T-helper 2 cell treated with Interferon-gamma antibody and Interleukin-4, amounts not matched to agents 100 ng/mL and 5 ng/mL, for 36 hours (primary cell): ENCODE results near the gene DIDO1. TPM values are rescaled to one million over a fixed set of nuclear protein-coding genes. Genes with fewer than 3 reads are reported as not detected.

ENCODE experiments used
- intact Hi-C: fragments of 100-400 bp; cut with micrococcal nuclease; formaldehyde crosslinking; loops from one replicate; pipeline ENCODE4 v1.15.1; 2023
- total RNA-seq: library from RNA; stranded (reverse); gene quantifications from 2 replicates; pipeline ENCODE4 v1.2.3, GENCODE V29; 2022

The DIDO1 gene
- total RNA-seq, 1 donor from 2014 or later: 72.8 TPM

DNA sequence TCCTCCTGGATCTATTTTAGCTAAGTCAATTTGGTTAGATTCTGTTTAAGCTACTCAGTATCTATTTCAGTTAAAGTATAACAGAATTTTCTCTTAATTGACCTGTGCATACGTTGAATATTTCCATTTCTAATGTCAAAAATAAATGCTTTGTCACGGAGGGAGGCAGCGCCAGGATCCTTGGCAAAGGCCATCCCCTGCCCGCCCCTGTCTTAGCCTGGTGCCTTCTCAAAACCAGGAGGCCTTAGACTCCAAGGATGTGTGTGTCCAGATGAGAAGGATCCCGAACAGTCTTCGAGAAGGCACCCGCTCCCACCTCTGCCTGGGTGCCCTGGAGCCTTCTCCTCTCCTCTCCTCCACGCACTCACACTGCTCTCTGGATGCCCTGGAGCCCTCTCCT is 87.0 kb downstream of the DIDO1 start:
- intact Hi-C loops: no loop called here

DNA sequence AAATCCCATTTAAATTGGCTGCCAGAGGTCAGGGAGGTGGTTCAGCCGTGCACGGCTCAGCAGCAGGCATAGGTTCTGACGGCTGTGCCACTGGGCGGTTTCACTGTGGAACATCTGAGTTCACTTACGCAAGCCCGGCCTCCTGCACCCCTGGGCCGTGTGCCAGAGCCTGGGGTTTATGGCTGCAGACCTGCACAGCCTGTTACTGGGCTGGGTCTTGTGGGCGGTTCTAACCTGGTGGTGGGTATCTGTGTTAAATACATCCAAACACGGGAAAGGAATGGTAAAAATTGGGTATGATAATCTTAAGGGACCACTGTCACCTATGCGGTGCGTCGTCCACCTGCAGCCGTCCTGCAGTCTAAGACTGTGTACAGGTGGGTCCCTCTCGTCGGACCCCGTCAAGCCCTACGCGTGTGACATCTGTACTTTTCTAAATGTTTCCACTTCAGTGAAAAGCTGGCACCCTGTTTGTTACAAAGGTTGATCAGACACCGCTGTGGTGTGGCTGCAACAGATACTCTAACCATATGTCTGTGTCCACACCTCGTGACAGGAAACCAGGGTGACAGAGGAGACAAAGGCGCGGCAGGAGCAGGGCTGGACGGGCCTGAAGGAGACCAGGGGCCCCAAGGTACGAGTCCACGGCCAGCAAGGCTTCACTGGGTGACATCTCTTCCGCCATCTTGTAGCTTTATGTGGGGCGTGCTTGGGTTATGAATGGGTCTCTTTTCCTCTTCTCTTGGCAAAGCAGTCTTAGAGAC is 88.0 kb downstream of the DIDO1 start:
- intact Hi-C loops: no loop called here

DNA sequence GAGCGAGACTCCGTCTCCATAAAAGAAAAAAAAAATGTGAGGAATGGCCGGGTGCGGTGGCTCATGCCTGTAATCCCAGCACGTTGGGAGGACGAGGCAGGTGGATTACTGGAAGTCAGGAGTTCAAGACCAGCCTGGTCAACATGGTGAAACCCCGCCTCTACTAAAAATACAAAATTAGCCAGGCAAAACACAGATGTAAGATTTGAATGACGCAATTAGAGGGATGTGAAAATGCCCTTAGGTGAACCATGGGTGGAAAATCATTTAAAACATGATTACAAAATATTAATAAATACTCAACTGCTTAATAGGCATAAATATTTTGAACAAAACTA is 88.5 kb downstream of the DIDO1 start:
- intact Hi-C loops: no loop called here

DNA sequence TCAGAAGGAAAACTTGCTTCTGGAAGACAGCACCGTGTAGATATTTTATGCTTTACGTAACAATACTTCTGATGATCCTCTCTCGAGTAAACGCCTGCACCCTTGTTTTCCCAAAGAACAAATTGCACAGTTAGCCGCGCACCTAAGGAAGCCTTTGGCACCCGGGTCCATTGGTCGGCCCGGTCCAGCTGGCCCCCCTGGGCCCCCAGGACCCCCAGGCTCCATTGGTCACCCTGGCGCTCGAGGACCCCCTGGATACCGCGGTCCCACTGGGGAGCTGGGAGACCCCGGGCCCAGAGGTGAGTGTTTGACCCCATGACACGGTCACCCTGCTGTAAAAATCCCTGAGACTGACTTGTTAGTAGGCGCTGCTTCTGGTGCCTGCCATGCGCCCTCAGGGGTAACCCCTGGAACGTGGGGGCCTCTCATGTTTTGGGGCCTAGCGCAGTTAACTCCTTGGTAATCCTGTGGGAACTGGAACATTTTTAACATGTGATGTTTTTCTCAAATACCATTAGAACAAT is 89.3 kb downstream of the DIDO1 start:
- intact Hi-C loops: no loop called here

DNA sequence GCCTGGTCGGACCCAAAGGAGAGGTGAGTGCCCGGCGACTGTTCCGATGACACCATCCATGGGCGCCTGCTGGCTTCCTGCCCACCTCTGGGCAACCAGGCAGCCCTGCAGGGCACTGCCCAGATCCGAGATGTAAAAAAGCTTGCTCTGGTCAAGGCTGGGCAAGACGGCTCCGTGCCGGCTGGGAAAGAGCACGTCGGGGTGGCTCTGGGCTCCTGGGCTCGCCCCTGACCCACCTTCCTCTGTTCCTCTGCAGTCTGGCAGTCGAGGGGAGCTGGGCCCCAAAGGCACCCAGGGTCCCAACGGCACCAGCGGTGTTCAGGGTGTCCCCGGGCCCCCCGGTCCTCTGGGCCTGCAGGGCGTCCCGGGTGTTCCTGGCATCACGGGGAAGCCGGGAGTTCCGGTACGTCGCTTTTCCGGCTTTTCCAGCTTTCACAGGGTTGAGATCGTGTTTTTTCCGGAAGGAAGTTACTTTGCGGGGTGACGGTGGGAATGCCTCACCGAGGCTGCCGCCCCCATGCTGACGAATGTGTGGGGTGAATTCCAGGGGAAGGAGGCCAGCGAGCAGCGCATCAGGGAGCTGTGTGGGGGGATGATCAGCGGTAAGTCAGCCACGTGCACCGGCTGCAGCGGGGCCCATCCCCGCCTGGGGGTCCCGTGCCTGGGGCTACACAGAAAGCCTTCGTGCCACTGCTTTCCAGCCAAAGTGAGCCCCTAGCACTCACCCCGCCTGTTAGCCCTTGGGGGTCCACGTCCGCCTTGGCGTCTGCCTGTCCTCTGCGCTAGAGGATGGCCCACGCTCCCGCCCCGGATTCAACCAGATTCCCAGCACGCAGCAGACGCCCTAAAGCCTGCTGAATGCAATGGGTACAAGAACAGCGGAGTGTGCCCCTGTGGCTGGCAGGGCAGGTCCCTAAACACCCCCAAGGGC is 90.1 kb downstream of the DIDO1 start:
- intact Hi-C loops: no loop called here

DNA sequence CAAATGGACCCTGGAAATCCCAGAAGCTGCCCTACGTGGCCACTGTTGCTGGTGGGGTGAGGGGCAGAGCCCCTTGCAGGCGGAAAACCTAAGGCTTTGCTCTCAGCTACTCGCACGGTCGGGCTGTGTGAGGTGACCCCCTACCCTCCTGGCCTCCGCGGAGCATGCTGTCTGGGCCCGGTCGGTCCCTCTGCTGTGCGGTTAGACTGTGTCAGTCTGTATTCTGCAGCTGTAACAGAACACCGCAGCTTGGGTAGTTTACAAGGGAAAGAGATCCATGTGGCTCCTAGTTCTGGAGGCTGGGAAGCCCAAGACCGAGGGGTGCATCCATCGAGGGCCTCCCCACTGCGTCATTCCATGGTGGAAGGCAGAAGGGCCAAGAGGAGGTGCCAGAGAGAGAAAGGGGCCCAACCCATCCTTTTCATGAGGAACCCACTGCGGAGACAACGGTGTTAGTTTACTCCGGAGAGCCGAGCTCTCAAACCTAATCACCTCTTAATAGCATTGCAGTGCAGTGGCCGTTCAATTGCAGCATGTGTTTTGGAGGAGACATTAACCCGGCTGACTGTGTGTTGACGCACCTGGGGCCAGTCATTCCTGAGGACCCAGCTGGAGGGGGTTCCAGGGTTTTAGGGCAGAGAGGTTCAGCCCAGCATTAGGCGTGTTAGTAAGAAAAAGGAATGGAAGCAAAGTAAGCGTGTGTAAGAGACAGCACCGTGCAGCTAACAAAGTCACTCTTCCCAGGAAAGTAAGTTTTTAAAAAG is 91.2 kb downstream of the DIDO1 start:
- intact Hi-C loops: no loop called here

DNA sequence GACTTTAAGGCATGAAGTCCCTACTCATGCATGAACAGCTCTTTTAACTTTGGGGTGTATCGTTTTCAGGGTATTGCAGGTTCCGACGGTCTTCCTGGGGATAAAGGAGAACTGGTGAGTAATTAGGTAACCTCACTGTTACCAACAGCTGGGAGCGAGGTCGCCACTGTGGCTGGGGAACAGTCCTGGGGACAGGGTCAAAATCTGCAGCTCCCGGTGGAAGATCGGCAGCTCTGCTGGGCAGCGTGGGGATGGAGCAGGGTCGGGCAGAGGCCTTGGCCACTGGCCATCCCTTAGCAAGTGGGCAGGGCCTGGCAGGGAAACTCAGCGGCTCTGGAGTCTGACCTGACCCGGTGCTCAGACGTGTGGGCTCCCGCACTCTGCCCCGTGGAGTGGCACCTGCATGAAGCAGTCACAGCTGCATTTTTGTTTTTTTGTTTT is 93.3 kb downstream of the DIDO1 start:
- intact Hi-C loops: no loop called here

DNA sequence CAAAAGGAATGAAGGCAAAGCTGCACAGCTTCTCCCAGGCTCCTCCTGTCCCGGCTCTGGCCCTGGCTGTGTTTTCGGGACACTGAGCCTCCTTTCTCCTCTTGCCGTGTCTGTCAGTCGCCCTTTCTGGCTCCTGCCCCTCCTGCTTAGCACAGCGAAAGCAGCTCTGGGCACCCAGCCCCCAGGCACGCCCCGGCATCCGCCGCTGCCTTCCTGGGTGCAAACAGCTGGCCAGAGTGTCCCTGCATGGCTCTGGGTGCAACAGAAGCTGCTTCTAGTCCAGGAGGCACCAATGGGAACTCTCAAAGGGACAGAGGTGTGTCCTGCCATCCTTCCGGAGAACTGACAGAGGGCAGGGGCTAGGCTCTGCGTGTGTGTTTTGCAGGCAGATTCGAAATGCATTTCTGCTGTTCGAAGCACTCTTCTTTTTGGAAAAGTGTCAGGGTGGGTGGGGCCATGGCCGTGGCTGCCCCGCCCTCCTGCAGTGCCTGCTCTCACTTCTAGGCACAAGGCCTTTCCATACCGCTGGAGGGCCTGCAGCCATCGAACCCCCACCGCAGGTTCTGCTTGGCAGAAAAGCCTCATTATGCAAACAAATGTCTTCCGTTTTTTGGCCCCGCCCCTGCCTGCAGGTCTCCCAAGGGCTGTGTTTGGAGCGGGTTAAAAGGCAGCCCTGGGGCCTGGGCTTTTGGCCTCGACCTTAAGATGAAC is 93.9 kb downstream of the DIDO1 start:
- intact Hi-C loops: no loop called here

DNA sequence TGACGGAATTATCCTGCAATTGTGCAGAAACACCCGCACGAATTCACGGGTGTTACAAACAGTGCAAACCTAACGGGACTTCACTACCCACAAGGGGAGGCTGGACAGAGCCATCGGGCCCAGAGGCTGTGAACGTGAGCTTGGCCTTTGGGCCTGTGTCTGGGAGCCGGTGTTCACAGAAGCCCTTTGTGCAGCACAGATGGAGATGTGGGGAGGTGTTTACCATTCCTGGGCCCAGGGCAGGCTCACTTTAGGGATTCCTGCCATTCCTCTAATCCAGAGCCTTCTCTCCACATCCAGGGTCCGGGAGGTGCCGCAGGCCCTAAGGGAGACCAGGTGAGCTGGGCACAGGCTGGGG is 94.5 kb downstream of the DIDO1 start:
- intact Hi-C loops: no loop called here

DNA sequence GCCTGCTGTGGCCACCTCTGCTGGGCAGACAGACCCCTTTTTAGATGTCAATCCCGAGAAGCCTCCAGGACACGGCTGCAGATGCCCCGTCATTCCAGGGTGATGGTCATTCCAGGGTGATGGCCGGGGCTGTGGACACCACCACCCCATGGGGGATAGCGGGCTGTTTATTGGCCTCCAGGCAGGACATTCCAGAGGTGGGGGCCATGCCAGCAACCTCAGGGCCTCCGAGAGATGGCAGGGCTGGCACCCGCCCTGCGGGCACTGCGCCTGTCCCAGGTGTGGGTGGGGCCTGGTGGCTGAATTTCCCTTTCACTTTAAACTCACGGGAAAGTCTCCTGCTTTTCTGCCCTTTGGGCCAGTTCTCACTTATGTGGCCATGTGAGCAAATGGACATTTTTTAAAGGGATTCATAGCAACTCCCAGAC is 94.9 kb downstream of the DIDO1 start:
- intact Hi-C loops: no loop called here

DNA sequence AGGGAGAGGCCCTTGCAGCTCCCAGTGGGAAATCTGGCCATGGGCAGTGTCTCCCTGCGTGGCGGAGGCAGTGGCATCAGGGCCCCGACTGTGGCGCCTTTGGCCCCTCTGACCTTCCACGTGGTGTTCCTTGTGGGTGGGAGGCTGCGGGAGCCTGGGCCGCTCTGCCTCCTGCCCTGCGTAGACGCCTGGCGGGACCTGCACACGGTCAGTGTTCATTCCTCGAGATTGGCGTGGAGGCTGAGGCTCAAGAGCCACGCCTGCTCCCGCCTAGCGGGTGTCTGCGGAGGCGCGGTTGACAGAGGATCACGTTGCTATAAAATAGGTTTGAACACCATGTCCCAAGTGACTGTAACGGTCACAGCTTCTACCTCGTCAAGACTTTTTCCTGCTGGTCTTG is 95.5 kb downstream of the DIDO1 start:
- intact Hi-C loops: no loop called here

DNA sequence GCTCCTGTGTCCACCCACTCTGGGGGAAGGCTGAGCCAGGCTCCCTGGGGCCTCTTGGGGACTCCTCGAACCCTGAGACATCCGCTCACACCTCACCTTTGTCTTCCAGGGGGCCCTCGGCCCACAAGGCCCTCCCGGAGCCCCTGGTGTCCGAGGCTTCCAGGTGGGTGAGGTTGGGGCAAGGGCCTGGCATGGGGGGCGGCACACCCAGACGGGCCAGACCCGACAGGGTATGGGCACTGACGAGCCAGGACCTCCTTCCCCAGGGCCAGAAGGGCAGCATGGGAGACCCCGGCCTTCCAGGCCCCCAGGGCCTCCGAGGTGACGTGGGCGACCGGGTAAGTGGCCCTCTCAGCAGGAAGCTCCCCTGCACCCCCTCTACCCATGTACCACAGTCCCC is 96.1 kb downstream of the DIDO1 start:
- intact Hi-C loops: no loop called here

DNA sequence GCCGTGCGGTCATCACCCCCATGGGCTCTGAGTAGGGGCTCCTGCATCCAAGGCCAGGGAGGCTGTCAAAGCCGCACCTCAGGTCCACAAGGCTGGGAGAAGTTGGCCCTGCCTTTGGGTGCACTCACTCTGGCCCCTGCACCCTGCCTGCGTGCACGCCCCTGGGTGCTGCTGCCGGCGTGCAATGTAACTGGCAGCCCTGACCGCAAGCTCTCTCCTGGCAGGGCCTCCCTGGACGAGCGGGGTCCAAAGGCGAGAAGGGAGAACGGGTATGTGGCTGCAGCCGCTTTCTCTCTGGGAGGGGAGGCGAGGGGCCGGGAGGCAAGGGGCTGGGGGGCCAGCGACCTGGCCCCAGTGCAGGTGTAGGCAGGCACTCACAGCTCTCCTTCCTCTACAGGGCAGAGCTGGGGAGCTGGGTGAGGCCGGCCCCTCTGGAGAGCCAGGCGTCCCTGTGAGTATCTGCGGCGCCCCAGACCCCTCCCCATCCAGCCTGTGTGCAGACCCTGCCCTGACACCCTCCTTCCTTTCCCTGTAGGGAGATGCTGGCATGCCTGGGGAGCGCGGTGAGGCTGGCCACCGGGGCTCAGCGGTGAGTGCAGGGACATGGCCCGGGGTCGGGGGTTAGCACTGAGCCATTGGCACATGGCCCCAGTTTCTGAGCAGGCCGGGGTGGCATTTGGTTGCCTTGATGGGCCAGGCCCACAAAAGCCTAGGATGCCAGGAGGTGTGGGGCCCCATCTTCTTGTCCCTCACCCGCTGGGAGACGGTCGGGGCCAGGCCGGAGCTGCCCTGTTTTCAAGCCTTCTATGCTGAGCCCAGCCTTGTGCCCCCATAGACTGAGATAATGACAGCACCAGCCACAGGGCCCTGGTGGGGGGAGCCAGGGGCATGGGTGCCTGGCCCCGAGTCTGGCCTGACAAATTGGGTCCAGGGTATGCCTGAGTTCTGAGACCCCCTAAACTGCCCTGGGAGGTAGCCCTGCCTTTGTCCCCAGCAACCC is 96.8 kb downstream of the DIDO1 start:
- intact Hi-C loops: no loop called here

DNA sequence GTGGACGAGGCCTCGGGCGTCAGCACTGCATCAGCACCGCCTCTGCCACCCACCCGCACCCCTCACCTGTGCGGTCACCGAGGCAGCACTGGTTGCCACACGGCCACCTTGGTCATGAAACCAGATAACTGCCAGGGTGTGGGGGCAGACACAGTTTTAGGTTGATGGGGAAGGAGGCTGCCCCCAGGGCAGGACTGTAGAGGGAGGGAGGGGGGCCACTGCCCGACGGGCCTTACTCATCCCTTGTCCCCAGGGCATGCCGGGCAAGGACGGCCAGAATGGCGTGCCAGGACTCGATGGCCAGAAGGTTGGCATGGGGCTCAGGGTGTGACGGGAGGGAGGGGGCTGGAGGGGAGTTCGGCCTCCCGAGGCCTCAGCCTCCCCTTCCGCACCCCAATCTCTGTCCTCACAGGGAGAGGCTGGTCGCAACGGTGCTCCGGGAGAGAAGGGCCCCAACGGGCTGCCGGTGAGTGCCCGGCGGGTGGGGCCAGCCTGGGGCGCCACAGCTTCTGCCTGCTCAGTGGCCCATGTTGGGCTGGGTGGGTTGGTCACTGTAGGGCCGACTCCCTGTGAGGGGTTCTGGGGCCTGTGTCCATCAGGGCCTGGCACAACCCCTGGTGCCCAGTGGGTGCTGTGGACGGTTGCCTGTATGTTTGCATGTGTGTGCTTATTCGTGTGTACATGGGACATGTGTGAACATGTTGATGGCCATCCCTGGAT is 97.6 kb downstream of the DIDO1 start:
- intact Hi-C loops: no loop called here

DNA sequence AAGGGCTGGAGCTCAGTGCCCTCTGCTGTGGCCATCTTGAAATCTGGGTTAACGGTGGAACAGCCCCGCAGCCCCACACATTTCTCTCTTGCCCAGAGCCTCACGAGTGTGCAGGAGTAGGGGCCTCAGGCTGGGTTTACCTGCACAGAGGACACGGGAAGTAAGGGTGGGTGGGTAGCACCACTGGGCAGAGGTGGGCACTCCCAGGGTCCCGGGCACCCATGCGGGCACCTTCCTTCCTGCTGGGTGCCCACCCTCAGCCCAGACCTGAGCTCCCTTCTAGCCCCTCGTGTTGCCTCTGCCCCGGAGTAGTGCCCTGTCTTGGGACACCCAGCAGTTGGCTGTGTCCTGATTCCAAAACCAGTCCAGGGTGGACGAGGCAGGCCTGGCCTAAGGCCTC is 98.3 kb downstream of the DIDO1 start:
- intact Hi-C loops: no loop called here
